Measurements from ENCODE around the gene GABRR3.
A peak's percentile ranks its signal among the peaks of the same experiment; 100 is the strongest.
"Not testable (repeated sequence)": the region's sequence is repeated elsewhere in the genome, so short reads cannot be mapped to it uniquely, and the experiment has no call there.

GABRR3 gene

DNA sequence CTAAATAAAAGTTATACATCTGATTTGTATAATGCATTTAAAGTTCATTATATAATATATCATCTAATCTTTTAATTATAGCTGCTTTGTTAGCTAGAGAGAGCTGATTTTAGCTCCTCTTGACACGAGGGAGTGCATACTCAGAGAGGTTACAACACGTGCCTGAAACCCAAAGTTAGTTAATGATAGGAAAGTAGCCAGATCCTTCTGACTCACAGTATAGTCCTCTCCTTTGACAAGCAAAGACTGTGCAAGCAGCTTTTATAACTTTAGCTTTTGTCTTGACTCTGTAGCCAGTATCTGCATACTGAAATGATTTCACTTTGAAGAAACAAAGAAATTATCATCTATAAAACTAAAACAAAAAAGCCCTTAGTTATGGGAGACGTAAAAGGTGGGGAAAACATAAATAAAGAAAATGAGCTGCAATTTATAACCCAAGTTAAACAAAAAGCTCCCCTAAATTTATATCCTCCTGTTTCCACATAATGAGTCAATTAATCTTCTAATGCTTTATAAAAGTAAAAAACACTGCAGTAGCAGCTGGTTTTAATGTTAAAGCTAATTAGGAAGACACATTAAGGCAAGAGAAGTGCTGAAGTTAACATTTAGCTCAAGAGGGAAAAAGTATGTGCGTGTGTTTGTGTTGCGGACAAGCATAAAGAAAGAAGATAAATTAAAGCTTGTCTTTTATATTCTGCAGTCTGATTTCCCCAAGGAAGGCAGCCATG lies 13.1 kb downstream of the GABRR3 start:
- DNase-seq = no peak

- no peak for DNase-seq
These were observed 14.7 kb downstream of the GABRR3 start for GRCh38 chr3:98020412-98020811.

GRCh38 chr3:98018301-98018700 lies 16.8 kb downstream of the GABRR3 start:
- no peak for DNase-seq

DNA sequence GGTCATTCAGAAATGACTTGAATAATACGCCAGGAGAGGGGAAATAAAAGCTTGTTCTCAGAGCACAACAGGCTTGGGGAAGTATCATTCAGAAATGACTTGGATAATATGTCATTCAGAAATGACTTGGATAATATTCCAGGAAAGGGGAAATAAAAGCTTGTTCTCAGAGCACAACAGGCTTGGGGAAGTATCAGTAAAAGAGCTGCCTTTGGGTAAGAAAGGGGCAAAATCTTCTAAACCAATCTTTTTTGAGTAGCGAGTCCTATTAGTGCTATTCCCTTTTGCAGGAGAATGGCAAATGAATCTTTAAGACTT lies 20.9 kb downstream of the GABRR3 start:
- DNase-seq = no peak

GRCh38 chr3:98013411-98014267 lies 21.5 kb downstream of the GABRR3 start:
- DNase-seq = peak; percentile 7

DNA sequence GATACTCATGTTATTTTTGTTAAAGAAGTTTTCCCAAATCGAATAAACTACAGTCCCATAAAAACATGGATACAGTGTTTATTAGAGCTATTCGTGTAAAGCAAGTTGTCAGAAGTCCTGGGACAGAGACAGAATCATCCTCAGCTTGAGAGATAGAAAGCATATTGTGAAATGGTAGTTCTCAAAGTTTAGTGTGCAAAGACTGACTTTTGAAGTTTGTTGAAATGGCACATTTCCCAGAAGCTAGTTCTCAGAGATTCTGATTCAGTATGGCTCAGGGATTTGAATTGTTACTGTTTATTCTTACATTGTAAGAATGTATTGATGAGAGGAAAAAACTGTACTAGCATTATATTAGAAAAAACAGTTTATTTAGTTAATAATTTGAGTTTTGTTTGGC lies 22.1 kb downstream of the GABRR3 start:
- DNase-seq = no peak

DNA sequence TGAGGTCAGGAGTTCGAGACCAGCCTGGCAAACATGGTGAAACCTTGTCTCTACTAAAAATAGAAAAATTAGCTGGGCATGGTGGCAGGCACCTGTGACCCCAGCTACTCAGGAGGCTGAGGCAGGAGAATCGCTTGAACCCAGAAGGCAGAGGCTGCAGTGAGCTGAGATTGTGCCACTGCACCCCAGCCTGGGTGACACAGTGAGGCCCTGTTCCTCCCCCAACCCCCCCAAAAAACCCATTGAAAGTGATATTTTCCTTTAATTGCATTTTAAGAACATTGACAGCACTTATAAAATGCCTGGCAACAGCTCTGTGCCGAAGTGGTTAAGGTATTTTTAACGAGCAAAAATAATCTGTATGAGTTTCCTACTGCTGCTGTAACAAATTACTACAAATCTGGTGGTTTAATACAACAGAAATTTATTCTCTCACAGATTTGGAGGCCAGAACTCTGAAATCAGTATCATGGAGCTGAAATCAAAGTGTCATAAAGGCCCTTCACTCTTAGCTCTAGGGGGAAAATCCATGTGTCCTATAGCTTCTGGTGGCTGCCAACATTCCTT lies 24.1 kb downstream of the GABRR3 start:
- not testable (repeated sequence) for DNase-seq

DNA sequence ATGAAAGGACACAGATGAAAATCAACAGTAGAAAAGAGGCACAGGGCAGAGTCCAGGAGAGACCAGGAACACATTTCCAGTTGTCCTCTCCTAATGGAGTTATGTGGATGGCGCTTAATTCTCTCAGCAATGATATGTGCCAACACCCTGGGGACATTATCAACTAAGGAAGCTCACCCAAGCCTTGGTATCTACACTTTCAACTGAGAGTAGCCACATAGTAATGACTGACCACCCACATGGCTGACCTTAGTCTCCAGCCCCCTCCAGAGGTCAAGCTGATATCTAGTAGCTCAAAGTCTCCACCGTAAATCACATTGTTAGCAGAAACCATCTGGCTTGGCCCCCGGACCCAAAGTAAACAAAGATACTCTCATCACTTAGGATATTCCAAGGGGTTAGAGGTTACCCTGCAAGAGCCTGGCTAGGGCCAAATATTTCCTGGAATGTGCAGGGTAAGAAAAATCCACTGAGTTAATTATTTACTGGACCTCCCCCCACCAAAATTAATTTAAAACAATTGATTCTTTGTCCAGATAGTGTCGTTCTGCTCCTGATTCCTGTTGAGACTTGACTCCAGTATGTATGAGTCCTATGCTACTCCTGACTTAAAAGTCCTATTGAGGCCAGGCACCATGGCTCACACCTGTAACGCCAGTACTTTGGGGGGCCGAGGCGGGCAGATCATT lies 24.8 kb downstream of the GABRR3 start:
- no peak for DNase-seq

- DNase-seq = no peak
These were observed 26.3 kb downstream of the GABRR3 start for GRCh38 chr3:98008855-98009254.

GRCh38 chr3:98005438-98005837 lies 29.7 kb downstream of the GABRR3 start:
- DNase-seq = no peak

DNA sequence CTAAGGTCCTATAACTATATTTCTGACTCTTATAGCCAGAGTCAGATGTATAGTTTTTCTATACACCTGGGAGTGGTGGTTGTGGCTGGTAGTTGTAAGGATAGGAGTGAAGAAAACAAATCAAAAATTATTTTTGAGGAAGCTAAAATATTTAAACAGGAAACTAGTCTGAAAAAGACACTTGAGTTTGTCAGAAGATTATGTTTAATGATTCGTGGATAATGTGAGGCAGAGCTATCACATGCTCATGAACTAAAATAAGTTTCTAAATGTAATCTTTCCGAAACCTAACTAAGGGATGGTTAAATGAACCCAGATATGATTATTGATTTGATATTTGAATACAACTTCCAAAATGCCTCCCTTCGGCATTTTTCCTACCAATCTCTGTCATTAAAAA lies 30.4 kb downstream of the GABRR3 start:
- no peak for DNase-seq

DNA sequence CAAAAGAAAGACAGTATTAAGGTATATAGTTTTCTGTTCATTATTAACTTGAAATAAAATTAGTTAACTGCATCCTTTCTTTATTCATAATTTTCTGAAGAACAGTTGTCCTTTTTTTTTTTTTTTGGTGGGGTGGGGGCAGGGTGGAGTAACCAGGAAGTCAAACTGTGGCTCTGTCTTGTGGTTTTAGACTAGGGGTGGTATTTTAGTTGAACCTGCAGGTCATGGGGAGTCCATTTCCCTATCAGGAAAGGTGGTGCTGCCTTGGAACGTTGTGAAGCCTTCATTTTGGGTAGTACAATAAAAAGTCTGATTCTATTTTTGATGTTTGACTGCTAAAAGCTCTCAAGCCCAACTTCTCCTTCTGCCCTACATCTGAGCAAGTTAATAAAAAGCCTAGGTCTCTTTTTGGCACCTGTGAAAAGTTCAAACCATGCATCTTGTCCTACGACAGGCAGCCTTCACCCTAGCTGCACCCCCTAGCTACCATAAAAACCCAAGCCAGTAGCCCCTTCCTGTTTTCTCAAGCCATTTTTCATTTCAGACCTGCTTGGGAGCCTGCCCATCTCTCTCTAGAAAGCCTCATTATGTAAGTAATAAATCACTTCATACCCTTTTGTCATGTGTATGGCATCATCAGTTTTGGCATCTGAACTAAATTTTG lies 31.7 kb downstream of the GABRR3 start:
- no peak for DNase-seq

GRCh38 chr3:98002717-98003116 lies 32.4 kb downstream of the GABRR3 start:
- DNase-seq = no peak

DNA sequence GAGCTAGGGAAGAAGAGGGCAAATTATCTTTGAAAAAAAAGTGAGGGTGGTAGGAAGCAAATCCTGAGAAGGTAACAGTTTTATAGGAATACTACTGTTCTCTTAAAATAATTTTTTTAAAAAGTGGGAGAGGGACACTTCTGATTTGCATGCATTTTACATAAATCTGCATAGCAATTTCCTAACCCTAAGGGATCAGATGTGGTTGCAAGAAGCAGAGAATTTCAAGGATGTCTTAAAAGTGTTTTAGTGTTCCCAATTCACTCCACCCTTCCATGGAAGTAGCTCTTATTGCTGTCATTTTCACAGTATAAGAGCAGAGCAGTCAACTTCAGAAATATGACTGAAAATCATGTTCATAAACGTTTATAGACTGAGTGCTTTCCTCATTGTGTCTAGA lies 35.1 kb downstream of the GABRR3 start:
- DNase-seq = no peak

DNA sequence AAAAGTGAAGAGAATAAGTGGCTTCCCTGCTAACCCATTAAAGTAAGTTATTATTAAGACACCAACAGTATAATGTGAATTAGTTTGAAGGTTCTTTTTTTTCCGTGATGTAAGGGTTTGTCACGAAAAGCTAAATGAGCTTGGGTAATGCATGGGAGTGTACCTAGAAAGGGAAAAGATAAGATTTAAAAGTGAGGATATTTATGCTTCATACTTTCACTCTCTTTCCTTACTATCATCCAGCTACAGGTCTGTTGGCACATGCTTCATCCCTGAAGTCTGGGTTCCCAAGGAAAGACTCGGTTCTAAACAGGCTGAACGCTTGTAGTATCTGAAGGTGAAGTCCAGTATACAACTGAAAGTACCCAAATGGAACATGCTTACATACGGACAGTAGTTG lies 36.0 kb downstream of the GABRR3 start:
- DNase-seq = no peak

- no peak for DNase-seq
These were observed 38.1 kb downstream of the GABRR3 start for GRCh38 chr3:97996988-97997387.

GRCh38 chr3:97994328-97994945 lies 40.7 kb downstream of the GABRR3 start:
- peak; percentile 32 for DNase-seq

GRCh38 chr3:97993526-97993925 lies 41.6 kb downstream of the GABRR3 start:
- DNase-seq = no peak

- DNase-seq = peak; percentile 10
These were observed 42.5 kb downstream of the GABRR3 start for GRCh38 chr3:97992547-97993173.

DNA sequence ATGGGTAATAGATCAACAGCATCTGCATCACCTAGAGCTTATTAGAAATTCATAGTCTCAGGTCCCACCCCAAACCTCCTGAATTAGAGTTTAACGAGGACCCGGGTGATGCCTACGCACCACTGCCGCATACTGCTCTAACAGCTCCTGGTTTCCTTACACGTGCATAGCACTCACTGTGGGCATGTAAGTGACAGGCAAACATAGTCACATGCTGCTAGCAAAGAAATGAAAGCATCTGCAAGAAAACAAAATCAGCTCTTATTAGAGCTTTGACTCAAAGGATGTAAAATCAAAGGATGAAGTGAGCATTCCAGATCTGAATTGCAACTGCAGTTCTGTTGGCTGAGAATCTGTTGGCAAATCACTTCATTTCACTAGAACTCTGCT lies 43.8 kb downstream of the GABRR3 start:
- DNase-seq = no peak

GRCh38 chr3:97990624-97991292 lies 44.4 kb downstream of the GABRR3 start:
- DNase-seq = no peak
